ENCODE measurements around the gene HPSE2.
A peak's percentile ranks its signal among the peaks of the same experiment; 100 is the strongest.

HPSE2 gene

DNA sequence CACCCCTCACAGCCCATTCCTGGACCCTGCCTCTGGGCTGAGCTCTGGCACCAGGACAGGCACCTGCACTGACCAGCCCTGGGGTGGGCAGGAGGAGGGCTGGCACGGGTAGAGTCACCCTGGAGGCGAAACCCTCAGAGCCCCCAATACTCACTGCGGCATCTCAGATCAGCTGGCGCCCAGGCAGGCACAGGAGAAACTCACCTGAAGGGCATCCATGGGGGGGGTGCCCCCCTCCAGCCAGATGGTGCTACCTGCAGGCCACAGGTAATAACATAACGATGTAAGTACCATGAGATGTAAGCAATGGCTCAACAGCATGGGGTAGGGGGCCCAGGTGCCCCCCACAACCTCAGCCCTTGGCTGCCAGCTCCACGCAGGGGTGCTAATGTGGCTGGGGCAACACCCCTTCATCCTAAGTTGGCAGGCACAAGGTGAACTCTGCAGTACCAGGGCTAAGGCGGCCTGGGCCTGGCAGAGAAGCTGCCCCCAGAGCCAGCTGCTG lies 808.6 kb downstream of the HPSE2 start:
- no peak for DNase-seq

DNA sequence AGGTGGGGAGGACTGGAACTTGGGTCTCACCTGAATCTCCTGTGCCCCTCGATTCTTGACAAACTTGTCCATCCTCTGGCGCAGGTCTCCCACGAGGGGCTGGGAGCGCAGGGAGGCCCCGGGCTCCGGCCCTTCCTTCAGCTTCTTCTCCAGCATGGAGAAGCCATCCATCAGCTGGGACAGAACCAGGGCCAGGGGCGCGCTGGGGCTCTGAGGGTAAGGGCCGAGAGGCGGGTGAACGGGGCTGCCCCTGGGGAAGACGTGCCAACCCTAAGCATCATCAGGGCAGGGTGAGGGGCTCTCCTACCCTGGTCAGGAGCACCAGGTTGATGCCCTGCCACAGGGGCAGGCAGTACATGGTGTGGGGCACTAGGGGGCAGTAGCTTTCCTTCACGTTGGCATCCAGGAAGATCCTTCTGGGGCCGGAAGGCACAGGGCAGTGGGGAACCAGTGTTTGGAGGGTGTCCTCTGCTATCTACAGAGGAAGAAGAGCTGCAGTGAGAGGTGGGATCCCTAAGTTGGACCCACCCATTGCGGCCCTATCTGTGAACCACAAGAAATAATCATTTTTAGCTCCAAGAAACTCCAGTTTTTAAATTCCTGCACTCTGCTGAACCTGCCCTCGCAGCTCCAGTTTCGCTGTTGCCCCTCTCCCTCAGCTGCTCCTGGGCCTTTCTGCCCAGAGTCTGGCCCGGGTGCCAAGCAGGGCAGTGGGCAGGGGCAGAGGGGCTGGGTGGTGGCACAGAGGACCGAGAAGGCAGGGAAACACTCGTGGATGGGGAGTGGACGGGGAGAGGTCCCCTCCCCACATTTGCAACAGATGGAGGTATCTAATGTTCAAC lies 809.9 kb downstream of the HPSE2 start:
- peak; percentile 33 for DNase-seq

DNA sequence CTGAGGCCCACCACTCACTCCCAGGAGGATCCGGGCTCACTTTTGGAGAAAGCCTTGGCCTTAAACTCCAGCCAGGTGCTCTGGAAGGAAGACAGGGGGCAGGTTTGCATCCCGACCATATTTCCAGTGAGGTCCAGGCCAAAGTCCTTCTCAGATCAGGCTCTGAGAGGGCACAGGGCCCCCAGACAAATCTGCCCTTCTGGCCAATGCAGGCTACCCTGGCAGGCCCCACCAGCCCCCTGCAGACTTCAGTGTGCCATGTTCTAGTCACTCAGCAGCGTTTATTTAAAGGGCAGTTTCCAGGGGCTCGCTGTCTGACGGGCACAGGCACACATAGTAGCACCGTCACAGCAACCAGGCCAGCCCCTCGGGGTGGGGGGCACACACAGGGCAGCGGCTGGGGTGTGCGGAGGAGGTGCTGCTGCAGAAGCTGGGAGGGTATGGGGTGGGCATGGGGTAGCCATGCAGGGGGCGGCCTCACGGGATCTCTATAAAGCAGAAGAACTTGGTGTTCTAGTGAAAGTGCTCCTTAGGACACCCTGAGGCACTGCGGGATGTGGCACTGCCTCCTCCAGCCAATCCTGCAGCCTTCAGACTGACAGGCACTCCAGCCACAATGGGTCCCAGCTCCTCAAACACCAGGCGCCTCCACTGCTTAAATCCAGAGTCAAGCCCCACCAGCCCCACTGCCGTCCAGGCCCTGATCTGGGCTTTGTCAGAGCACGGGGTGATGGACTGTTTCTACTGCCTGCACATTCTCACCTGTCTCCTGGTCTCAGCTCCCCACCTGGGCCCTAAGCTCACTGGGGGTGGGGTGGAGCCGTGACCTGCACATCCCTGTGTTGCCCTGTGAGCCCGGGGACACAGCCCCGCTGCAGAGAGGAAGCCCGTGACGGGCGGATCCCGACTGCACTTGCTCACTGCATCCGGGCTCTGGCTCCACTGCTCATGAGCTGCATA lies 811.1 kb downstream of the HPSE2 start:
- no peak for DNase-seq

DNA sequence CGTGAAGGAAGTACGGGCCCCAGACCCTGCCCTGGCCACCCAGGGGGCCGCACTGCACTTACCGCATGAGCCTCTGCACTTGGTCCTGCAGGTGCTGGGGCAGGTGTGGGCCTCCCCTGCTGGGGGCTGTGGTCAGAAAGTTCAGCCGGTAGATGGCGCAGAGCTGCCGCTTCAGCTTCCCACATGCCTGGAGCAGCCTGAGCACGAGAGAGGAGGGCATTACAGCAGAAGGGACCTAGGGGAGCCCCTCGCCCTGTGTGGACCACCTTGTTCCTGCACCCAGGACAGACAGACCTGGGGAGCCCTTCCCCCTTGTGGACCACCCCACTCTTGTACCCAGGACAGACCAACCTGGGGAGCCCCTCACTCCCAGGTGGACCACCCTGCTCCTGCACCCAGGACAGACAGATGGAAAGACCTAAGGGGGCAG lies 811.9 kb downstream of the HPSE2 start:
- no peak for DNase-seq

DNA sequence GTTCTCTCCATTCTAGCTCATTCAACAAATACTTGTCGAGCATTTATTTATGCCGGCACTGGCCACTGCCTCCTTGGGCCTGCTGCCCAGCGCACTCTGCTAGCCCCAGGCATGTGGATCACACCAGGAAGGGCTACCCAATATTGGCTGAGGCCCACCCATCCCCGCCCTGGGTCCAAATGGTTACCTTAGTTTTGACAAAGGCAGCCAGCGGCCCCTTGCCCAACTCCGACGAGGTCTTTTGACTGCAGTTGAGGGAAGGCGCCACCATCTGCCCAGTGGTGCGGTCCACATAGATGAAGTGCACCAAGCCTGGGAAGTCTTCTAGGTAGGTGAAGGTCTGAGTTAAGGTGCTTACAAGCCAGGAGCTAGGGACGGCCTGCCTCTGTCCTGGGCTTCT lies 813.5 kb downstream of the HPSE2 start:
- DNase-seq = no peak

DNA sequence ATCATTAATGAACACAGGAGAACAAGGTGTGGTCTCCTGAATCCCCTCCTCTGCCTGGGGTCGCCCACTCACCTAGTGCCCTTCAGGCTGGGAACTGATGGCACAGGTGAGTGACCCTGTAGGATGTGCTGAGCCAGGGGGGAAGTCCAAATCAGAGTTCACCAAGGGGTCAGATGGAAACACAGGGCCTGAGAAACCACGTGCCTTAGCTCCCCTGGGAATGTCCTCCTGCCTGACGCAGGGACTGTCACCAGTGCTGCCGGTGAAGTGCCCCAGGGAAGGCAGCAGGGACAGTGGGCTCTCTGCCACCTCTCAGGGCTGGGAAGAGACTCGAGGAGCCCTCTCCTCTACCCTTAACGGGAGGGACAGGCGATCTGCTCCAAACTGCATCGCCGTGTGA lies 814.9 kb downstream of the HPSE2 start:
- DNase-seq = no peak

DNA sequence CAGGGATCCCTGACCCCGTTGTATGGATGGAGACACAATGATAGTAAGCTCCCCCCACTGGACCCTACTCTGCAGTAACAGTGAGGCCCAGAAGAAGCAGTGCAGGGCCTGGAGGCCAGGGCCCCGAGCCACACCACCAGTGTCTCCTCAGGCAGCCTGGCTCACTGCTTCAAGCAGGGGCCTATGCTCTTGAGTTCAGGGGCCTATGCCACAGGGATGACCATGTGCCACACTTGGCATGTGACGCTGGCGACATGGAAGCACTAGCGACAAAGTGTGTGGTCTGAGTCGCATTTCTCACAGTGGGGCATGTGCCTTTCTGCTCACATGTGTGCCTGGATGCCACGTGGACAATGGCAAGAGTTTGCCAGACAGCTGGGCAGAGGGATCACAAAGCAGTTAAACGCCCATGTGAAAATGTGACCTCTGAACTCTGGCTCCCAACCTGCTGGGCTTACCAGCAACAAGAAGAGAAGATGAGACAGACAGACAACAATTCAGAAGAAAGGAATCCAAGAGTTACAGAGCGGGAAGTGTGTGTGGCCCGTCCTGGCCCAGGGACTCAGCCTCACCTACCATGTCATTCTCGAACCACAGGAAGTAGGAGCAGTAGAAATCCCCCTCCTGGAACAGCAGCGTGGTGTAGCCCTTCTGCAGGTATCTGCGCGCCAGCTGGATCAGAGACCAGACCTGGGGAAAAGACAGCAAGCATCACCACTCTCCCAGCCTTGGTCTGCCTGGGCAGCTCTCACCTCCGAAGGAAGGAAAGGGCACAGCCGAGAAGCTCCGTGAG lies 816.0 kb downstream of the HPSE2 start:
- DNase-seq = no peak

DNA sequence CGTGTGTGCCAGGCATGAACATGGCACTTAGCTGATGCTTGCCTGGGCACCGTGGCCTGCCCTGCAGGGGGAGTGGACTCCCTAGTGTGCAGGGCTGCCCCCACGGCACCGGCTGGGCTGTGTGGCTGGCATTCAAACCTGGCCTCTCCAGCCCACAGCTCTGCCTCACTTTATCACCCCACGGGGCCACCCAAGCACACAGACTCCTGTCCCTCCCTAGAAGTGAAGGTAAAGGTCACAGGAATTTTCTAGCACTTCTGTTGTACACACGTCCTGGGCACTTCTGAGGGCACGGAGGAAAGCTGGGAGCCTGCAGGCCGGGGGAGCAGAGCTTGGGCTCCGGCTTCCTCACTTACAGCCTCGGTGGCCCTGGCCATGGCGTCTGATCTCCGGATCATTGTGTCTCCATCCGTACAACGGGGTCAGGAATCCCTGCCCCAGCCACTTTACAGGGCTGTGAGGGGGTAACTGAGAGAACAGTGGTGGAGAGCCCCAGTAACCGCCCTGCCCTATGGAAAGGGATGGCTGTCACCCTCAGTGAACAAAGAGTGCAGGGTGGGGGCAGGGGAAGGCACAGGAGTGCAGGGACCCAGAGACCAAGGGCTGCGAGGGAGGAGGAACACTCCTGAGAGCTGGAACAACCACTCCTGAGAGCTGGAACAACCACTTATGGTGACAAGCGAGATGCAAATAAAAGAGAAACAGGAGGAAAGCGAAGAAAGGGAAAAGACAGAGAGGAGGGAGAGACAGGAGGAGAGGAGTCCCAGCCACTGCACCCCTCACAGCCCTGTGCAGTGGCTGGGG lies 816.8 kb downstream of the HPSE2 start:
- no peak for DNase-seq

DNA sequence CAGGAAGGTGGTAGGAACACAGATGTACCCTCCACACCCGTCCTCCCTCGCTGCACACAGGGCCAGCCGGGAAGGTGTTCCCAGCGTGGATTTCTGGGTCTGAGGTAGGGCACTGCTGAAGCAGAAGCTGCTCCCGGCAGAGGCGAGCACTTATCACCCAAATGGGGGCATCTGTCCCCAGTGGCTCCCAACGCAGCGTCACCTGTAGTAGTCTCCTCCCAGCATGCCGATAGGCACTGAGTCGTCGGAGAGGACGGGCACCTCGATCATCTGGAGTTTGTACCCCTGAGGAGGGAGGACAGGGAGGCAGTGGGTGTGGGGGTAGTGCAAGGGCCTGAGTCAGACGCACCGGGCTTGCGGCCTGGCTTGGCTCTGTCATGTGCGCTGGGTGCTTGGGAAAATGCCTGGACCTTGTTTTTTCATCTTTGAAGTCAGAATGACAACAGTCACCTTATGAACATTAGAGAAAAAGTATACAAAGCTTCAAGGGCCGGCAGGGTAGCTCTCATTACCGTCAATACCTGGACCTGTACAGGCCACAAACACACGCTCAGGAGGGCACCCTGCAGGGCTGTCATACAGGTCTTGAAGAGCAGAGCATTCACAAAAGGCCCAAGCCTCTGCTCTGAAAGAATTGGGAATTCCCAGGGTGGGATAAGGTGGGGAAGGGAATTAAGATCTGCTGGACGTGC lies 817.5 kb downstream of the HPSE2 start:
- no peak for DNase-seq

DNA sequence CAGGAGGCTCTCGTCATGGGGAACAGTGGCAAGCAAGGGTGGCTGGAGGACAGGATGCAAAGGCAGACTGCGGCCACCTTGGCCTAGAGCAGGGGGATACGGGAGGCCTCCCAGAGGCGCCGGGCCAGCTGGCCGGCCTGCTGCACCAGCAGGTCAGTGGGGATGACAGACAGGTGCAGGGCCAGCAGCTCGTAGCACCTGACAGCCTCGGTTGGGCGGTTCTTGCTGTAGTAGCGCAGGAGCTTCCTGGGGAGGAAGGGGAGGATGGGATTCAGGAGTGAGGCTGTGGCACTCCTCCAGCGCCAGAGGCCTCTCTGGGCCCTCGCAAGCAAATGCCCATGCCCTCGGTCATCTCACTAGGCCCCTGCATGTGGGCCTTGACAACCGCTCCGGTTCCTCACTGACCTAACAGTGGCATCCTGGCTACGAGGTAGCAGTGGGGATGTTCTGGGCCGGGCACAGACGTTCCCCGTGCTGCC lies 818.1 kb downstream of the HPSE2 start:
- DNase-seq = no peak

DNA sequence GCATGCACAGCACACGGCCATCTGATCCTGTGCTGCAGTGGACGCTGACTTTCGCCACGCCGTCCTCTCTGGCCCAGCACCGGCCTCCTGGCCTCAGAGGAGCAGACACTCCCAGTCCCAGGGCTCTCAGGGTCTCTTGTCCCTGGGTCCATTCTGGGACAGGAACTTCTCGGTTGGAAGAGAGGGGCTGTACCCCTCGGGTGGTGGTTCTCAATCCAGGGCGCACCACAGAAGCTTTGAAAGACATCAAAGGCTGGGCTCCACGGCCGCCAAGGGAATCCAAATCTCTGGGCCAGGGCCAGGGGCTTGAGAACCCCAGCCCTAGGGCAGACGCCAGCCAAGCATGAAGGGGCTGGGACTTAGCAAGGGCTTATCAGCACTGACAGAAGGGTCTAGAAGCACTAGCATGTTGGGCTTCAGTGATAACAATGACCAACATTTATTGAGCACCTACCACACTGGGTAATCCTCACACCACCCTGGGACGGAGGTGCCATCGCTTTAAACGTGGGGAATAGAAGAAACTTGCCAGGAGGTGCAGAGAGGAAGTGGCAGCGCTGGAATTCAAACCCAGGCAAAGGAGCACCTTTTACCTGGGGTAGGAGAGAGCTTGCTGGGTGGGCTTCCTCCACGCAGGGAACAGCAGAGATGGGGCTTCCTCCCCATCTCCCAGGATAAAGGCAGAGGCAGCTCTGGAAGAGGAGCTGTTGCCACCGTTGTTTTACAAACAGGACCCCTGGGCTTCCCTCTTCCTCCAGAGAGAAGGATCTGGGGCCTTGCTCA lies 818.9 kb downstream of the HPSE2 start:
- DNase-seq = no peak

DNA sequence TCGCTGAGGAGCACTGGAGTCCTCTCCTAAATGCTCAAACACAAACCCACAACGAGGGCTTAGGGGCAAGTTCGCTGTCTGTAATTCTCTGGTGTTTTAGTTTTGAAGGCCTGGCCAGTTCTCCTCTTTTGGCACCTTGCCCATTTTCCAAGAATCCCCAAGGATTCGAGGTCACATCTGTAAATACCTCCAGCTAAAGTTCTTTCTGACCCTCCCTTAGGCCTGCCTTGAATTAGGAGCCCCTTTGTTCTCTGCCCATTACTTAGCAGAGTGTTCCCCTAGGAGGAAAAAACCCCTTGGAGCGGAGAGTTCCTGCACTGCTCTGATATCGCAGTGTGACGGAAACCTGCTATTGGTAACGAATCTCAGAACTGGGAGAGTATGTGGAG lies 819.9 kb downstream of the HPSE2 start:
- peak; percentile 30 for DNase-seq

DNA sequence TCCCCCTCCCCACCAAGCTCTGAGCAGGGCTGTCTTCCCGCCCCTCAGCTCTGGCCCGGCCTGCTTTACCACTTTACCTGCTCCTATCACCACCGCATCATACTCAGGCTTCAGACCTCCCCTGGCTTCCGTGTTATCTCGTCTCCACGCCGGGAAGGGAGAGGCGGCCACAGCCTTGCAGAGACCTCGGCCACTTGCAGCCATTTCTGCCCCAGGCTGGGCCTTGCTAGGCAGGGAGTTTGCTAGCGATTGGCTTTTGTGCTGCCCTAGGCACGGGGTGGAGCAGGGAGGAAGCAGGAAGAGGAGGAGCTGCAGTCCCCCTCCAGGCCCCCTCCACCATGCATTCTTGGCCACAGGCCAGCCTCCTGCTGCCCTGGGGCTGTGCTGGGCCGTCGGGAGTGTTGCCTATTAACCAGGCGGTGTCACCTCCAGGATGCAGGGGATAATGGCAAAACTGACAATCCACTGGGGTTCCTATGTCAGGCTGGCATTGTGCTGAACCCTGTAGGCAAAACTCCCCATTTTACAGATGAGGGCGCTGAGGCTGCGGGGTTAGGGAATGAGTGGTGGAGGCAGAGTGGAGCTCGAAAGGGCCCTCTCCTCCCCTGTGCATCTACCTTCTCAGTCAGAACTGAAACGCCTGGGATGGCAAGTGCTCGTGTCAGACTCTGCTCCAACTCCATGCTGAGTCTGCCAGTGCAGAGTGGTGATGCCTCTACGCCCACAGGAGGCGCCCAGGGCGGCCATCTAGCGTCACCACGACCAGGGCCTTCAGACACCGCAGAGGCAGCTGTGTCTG lies 820.5 kb downstream of the HPSE2 start, which contains the start of gene PYROXD2:
TSS of gene PYROXD2 (minus strand) at position 251 of the 799 bp plus-strand sequence. CDS start at position 204, 47 bp downstream.
- peak; percentile 94 for DNase-seq

DNA sequence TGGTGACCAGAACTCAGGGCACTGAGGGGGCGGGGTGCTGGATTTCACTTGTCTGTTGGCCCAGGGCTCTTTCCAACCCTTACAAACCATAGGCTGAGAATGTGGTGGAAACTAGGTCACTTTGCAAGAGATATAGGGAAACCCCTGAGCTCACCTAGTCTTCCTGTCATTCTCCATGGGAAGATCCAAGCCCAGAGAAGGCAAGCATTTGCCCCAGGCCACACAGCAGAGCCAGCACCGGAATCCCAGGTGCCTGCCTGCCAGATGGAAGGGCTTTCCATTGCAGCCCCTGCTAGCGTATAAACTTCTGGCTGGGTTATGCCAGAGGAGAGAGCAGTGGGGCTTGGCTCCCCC lies 821.1 kb downstream of the HPSE2 start:
- DNase-seq = no peak

DNA sequence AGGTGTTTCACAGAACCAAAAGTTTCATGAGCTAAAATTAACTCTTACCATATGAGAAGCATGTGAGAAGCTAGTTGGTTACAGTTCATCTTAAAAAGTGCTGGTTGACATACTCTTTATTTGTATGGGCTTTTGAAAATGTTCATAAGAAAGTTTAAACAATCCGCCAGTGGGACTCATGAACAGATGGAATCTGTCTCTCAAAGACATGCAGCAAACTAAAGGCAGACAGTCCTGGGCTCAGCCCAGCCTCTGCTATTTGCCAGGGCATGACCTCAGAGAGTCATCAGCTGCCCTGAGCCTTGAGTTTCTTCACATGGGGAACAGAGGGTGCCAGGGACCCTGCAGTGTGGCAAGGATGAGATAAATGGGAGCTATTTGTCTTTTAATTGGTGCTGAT lies 823.9 kb downstream of the HPSE2 start:
- DNase-seq = no peak

DNA sequence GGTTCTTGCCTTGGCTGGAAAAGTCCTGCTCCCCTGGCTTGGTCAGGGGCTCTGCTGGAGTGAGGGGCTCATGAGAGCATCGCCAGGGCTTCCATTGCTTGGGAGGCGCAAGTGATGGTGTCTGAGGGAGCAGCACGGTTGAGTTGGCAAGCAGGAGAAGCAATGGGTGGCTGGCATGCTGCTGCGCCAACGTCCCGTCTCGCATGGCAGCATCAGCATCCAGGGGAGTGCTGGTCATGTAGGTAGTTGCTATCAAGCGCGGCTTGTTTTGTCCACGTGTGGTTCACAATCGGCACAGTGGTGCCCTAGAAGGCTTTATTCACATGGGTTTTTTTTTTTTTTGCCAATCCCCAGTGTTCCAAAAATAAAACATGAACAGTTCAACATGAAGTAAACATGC lies 824.5 kb downstream of the HPSE2 start:
- no peak for DNase-seq

DNA sequence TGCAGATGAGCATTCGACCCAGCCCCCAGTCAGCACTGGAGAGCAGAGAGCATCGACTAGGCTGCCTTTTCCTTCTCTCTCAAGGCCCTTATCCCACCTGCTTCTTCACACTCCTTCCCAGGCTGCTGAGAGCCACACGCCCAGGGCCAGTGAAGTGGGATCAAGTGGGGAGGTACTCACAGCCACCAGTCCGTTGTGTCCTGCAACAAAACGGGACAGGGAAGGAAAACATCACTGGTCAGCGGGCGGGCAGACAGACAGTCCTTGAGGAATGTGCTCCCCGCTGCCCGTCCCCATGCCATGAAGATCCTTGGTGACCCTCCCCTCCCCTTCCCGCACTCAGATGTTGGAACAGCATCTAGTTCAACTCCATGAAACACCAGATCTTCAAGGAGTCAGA lies 824.9 kb downstream of the HPSE2 start:
- no peak for DNase-seq

DNA sequence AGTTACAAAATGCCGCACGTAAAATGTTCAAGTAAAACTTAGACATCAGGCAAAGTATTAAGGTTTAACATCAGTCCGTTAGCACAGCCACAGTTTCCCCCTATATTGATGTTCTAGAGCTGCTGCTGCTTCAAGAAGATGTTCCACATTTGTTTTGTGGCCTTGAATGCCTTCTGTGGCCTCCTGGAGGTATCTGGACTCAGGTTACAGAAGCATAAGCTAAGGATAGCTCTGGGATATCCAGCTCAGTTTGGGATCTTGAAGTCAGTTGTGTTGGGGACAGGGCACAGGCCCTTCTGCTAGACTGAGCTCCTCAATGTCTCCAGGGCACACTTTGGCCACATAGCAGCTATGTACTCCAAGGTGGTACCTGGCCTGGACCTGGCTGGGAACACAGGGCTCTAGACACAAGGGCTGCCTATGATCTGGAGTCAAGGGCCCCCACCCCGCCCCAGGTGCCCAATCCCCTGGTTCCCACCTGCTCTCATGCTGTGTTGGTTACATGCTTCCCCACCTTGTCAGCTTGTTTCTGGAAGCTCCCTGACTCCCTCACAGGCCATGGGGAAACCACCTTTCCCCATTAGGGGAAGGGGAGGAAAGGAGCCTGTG lies 825.4 kb downstream of the HPSE2 start:
- DNase-seq = no peak

DNA sequence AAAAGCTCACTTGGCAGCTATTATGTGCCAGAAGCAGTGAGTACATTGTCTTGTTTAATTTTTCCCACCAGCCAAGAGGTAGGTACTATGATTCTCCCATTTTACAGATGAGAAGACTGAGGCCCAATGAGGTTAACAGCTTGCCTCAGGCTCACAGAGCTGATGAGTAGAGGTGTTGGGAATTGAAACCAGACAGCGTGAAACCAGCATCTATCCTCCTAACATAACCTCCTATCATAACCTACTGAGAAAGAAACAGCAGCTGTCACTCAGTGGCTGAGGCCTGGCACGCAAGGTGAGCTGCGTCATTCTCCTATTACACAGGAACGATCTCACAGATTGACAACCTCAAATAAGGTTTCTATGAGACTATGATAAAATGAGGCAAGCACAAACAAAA lies 826.9 kb downstream of the HPSE2 start:
- no peak for DNase-seq

All from fibroblast of skin of back (primary cell).